Measurements from ENCODE around the gene DNAJC13.

The DNAJC13 gene

GRCh38 chr3:132469326-132469725 is 52.0 kb downstream of the DNAJC13 start:
- DNase-seq = no peak

GRCh38 chr3:132486099-132486498 is 68.8 kb downstream of the DNAJC13 start:
- DNase-seq = peak; percentile 25

- DNase-seq = no peak
Measured at GRCh38 chr3:132488151-132488550, 70.8 kb downstream of the DNAJC13 start.

GRCh38 chr3:132499071-132499470 is 81.8 kb downstream of the DNAJC13 start:
- DNase-seq = no peak

- no peak for DNase-seq
Measured at GRCh38 chr3:132503559-132503958, 86.3 kb downstream of the DNAJC13 start.

GRCh38 chr3:132504375-132504933 is 87.2 kb downstream of the DNAJC13 start:
- DNase-seq = no peak

- no peak for DNase-seq
Measured at GRCh38 chr3:132507657-132508056, 90.4 kb downstream of the DNAJC13 start.

GRCh38 chr3:132509096-132509495 is 91.8 kb downstream of the DNAJC13 start:
- DNase-seq = no peak

GRCh38 chr3:132509506-132509905 is 92.2 kb downstream of the DNAJC13 start:
- DNase-seq = no peak

GRCh38 chr3:132513057-132513456 is 95.8 kb downstream of the DNAJC13 start:
- DNase-seq = no peak

- DNase-seq = no peak
Measured at GRCh38 chr3:132517311-132517710, 100.0 kb downstream of the DNAJC13 start.

GRCh38 chr3:132519914-132520313 is 102.6 kb downstream of the DNAJC13 start:
- no peak for DNase-seq

- DNase-seq = no peak
Measured at GRCh38 chr3:132521901-132522300, 104.6 kb downstream of the DNAJC13 start.

- no peak for DNase-seq
Measured at GRCh38 chr3:132522353-132522752, 105.1 kb downstream of the DNAJC13 start.

- DNase-seq = no peak
Measured at GRCh38 chr3:132530624-132531023, 113.3 kb downstream of the DNAJC13 start.

GRCh38 chr3:132535575-132536441 is 118.5 kb downstream of the DNAJC13 start:
- peak; percentile 27 for DNase-seq

- no peak for DNase-seq
Measured at GRCh38 chr3:132536442-132537153, 119.3 kb downstream of the DNAJC13 start.

- DNase-seq = no peak
Measured at GRCh38 chr3:132537297-132537696, 120.0 kb downstream of the DNAJC13 start.

- no peak for DNase-seq
Measured at GRCh38 chr3:132538072-132538471, 120.8 kb downstream of the DNAJC13 start.

- no peak for DNase-seq
Measured at GRCh38 chr3:132539681-132540080, 122.4 kb downstream of the DNAJC13 start.

- no peak for DNase-seq
Measured at GRCh38 chr3:132542577-132542976, 125.3 kb downstream of the DNAJC13 start.

GRCh38 chr3:132543011-132543739 is 125.9 kb downstream of the DNAJC13 start:
- peak; percentile 63 for DNase-seq

GRCh38 chr3:132544130-132544529 is 126.8 kb downstream of the DNAJC13 start:
- DNase-seq = no peak

Data from GF-D8 (cell line).